Nucleus accumbens (tissue), 56 donors: ENCODE measurements around the gene SNED1.

Experiments used
- DNase-seq, 56 donors: peaks; one replicate each; lab custom pipeline; 2025; lab: John Stamatoyannopoulos, UW

The SNED1 gene

GRCh38 chr2:241018051-241018891 is 19.9 kb downstream of the SNED1 start:
- no peak for DNase-seq

GRCh38 chr2:241019441-241020139 is 21.2 kb downstream of the SNED1 start:
- DNase-seq, result no peak

GRCh38 chr2:241020201-241020600 is 21.8 kb downstream of the SNED1 start:
- DNase-seq, result no peak

- DNase-seq, result no peak
These were observed 22.3 kb downstream of the SNED1 start for GRCh38 chr2:241020629-241021190.

GRCh38 chr2:241025639-241026038 is 27.2 kb downstream of the SNED1 start:
- no peak for DNase-seq

DNA sequence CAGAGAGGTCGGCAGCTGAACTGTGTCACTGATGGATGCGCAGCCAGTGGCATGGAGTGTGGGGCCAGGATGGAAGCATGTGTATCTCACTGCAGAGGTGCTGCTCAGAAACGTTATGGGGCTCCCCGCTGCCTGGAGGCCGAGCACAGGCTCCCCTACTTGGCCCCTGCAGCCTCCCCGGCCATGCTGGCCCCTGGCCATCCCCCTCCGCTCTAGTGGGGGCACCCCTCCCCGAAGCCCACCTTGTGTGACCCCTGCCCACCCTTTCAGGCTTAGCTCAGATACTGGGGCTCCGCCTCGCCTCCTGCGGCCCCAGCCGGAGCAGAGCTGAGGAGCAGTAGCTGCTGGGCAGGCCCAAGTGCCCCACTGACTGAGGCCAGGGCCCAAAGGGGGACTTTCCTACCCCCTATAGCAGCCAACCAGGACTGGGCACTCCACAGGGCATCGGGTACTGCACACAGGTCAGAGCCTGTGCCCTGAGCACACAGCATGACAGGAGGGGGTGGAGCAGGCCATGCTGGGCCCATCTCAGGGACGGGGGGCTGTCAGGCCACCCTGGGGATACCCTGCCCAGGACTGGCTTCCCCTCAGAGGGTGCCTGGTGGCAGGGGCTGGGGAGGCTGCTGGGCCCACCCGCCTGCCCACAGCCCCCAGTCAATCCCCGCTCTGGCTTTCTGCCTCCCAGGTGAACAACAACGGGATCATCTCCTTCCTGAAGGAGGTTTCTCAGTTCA is 31.3 kb downstream of the SNED1 start:
- DNase-seq, result no peak

- no peak for DNase-seq
These were observed 31.9 kb downstream of the SNED1 start for GRCh38 chr2:241030333-241030680.

DNA sequence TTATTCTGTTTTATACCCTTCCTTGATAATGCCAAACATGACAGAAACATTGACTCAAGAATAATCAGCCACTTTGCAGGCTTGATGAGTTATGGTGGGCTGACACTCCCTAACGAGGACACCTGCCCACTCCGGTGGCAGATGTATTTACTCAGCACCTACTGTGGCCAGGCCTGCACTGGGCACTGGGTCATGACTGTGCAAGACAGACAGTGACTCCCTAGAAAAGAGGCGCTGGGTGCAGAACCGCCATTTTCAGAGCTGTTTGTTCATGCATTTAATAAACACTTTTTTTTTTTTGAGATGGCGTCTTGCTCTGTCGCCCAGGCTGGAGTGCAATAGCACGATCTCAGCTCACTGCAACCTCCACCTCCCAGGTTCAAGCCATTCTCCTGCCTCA is 32.5 kb downstream of the SNED1 start:
- no peak for DNase-seq

GRCh38 chr2:241031436-241032165 is 33.2 kb downstream of the SNED1 start:
- DNase-seq, result no peak

DNA sequence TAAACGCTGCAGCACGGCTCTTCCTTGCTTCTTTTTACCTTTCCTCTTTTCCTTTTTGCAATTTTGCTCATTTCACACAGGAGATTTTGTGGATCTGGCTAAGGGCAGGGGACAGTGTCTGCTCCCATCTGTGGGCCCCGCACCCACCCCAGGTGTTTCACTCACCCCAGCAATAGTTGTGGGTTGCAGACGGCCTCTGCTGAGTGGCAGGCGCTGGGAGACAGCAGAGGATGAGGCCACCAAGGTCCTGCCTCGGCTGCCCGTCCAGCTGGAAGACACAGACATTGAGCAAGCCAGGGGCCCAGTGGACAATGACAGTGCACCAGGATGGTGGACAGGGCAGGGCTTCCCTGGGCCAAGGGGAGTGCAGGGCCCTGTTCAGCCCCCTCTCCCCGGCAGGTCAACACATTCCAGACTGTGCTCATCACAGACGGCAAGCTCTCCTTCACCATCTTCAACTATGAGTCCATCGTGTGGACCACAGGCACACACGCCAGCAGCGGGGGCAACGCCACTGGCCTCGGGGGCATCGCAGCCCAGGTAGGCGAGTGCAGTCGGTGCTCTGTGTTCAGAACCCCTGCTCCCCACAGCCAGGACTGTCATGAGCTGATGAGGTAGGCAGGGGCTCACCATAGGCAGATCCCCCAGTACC is 35.0 kb downstream of the SNED1 start:
- no peak for DNase-seq

DNA sequence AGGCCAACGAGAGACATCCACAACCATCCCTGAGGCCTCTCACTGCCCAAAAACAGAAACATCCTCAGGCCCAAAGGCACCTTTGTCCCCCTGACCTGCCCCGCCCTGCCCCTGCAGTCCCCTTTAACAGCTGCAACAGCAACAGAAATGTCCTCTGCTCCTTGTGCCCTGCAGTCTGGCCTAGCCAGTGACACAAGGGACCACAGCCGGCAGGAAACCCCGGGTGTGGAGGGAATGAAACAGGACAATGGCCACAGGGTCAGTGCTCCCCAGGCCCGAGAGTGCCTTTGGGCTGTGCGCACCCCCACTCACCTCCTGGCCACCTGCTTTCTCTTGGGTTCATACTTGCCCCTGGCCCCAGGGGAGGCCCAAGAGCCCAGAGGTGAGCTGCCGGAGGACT is 35.6 kb downstream of the SNED1 start:
- no peak for DNase-seq

GRCh38 chr2:241034490-241035141 is 36.2 kb downstream of the SNED1 start:
- DNase-seq, result no peak

- peak in 15 of 56 donors; percentile 10 to 72 (median 30) for DNase-seq
These were observed 36.9 kb downstream of the SNED1 start for GRCh38 chr2:241035142-241035817.

- DNase-seq, result peak in 8 of 56 donors; percentile 32 to 61 (median 42)
These were observed 37.5 kb downstream of the SNED1 start for GRCh38 chr2:241035818-241036396.

DNA sequence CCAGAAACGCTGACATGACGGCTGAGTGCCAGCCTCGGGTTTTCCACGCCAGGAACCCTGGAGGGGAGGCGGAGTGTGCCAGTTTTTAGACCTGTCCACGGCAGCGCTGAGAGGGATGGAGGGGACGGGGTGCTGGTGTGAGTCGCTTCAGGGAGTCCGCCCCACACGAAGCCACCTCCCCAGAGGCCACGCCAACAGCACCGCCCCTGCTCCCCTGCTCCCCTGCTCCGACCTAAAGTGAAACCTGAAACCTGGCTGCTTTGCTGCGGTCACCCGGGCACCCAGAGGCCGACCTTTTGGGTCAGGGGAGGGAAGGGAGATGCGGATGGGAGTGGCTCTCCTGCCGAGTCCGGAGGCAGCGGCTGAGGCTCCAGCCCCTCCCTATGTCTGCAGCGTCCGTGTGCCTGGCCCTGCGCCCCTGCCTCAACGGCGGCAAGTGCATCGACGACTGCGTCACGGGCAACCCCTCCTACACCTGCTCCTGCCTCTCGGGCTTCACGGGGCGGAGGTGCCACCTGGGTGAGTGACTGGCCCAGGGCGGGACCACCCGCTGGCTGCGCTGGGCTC is 38.1 kb downstream of the SNED1 start:
- DNase-seq, result no peak

- DNase-seq, result no peak
These were observed 38.6 kb downstream of the SNED1 start for GRCh38 chr2:241036964-241037421.

DNA sequence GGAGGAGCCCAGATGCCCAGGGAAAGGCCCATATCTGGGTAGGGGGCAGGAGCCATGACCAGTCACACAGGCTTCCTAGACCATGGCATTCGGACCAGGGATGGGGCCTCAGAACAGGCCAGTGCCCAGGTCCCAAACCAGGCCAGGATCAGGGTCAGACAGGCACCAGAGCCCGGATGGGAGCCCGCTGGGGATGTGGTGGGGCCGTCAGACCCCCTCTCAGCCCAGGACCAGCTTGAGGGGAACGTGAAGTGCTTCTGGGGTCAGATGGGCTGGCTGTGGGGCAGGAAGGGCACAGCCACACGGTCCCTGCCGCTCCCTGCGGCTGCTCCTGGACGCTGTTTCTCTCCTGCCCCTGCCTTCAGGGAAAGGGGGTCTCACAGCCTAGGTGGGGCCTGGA is 39.1 kb downstream of the SNED1 start:
- DNase-seq, result no peak
